NCI-H748 (cell line): Measurements from ENCODE around the gene RALGAPA1.
"Not testable (repeated sequence)": the region's sequence is repeated elsewhere in the genome, so short reads cannot be mapped to it uniquely, and the experiment has no call there.

Experiments
- DNase-seq: peaks from one replicate; lab custom pipeline; 2025; ENCODE audit not compliant: unreplicated experiment; lab: John Stamatoyannopoulos, UW

The RALGAPA1 gene

GRCh38 chr14:35632271-35632670, 176.8 kb downstream of the RALGAPA1 start:
- DNase-seq = peak; percentile 96

- no peak for DNase-seq
Observed at GRCh38 chr14:35631071-35631805, 177.9 kb downstream of the RALGAPA1 start.

GRCh38 chr14:35628989-35629388, 180.1 kb downstream of the RALGAPA1 start:
- DNase-seq = no peak

- not testable (repeated sequence) for DNase-seq
Observed at GRCh38 chr14:35626947-35627346, 182.1 kb downstream of the RALGAPA1 start.

- DNase-seq = not testable (repeated sequence)
Observed at GRCh38 chr14:35621996-35622395, 187.1 kb downstream of the RALGAPA1 start.

- not testable (repeated sequence) for DNase-seq
Observed at GRCh38 chr14:35619998-35620397, 189.1 kb downstream of the RALGAPA1 start.

- DNase-seq = not testable (repeated sequence)
Observed at GRCh38 chr14:35619461-35619860, 189.6 kb downstream of the RALGAPA1 start.

GRCh38 chr14:35617500-35617899, 191.6 kb downstream of the RALGAPA1 start:
- no peak for DNase-seq

GRCh38 chr14:35607380-35607779, 201.7 kb downstream of the RALGAPA1 start:
- DNase-seq = no peak

- DNase-seq = no peak
Observed at GRCh38 chr14:35600253-35600652, 208.8 kb downstream of the RALGAPA1 start.

GRCh38 chr14:35594616-35595015, 214.5 kb downstream of the RALGAPA1 start:
- no peak for DNase-seq

GRCh38 chr14:35587373-35587772, 221.7 kb downstream of the RALGAPA1 start:
- DNase-seq = not testable (repeated sequence)

GRCh38 chr14:35578639-35579038, 230.5 kb downstream of the RALGAPA1 start:
- DNase-seq = no peak

GRCh38 chr14:35578135-35578534, 231.0 kb downstream of the RALGAPA1 start:
- DNase-seq = no peak

GRCh38 chr14:35576856-35577255, 232.2 kb downstream of the RALGAPA1 start:
- no peak for DNase-seq

- DNase-seq = no peak
Observed at GRCh38 chr14:35576260-35576659, 232.8 kb downstream of the RALGAPA1 start.

- no peak for DNase-seq
Observed at GRCh38 chr14:35573911-35574310, 235.2 kb downstream of the RALGAPA1 start.

GRCh38 chr14:35571598-35571997, 237.5 kb downstream of the RALGAPA1 start:
- no peak for DNase-seq

GRCh38 chr14:35565871-35566464, 243.1 kb downstream of the RALGAPA1 start:
- no peak for DNase-seq

- peak; percentile 39 for DNase-seq
Observed at GRCh38 chr14:35558680-35559079, 250.4 kb downstream of the RALGAPA1 start.

GRCh38 chr14:35557221-35557747, 251.8 kb downstream of the RALGAPA1 start:
- DNase-seq = no peak

- DNase-seq = peak; percentile 47
Observed at GRCh38 chr14:35556548-35556947, 252.5 kb downstream of the RALGAPA1 start.
